GM12878 (cell line): ENCODE data around the gene SHPK. TPM values are rescaled to one million over a fixed set of nuclear protein-coding genes. Genes with fewer than 3 reads are reported as not detected.

ENCODE experiments used
- ATAC-seq: fragments of 200-7000 bp; cut with Tn5 transposase; 3 replicates; pipeline ENCODE4 v1.9.1; 2020; ENCODE audit warnings: mild to moderate bottlenecking, moderate library complexity
- BruUV-seq: library from RNA; stranded (reverse); fragments of 400-500 nt; replicated peaks from 2 replicates; lab custom pipeline; 2021; lab: Mats Ljungman, UMichigan
- CTCF ChIA-PET: fragments of 300-600 bp; sonication (Branson Sonifier 250); formaldehyde crosslinking; extraction: SDS; loops from one replicate; lab custom pipeline; 2021; ENCODE audit warnings: inconsistent platforms; lab: Yijun Ruan, JAX
- POLR2A ChIA-PET: fragments of 350-600 bp; formaldehyde crosslinking; extraction: SDS; loops from one replicate; lab custom pipeline; 2021; ENCODE audit warnings: inconsistent platforms; lab: Charles Lee
- RAD21 ChIA-PET: fragments of 300-600 bp; sonication (Branson Sonifier 250); formaldehyde crosslinking; loops from one replicate; lab custom pipeline; 2023; ENCODE audit warnings: antibody characterized with exemption; ENCODE audit not compliant: unreplicated experiment; lab: Charles Lee
- SMC1A ChIA-PET: fragments of 300-600 bp; sonication (Branson Sonifier 250); formaldehyde crosslinking; loops from one replicate; lab custom pipeline; 2023; ENCODE audit not compliant: unreplicated experiment, uncharacterized antibody; lab: Charles Lee
- DNase-seq: peaks from one replicate; pipeline ENCODE4 v3.0.0-alpha.2; 2011; ENCODE audit warnings: low read depth, low spot score
- FAIRE-seq: peaks from 3 replicates; lab custom pipeline; 2011; peaks lifted over from hg19 to GRCh38; lab: Jason Lieb, UNC
- H2AFZ ChIP-seq: 2 replicates; pipeline ENCODE4 v1.6.0; 2011; ENCODE audit warnings: low read depth, low read length, control low read depth; ENCODE audit not compliant: control insufficient read depth
- H3K27ac ChIP-seq: 2 replicates; pipeline ENCODE4 v1.5.1; 2011; ENCODE audit warnings: control low read depth; ENCODE audit not compliant: control insufficient read depth, insufficient read depth
- H3K27me3 ChIP-seq, 2 experiments: replicated peaks in 1 of 2; 2 replicates each; pipeline versions ENCODE4 v1.6.0 to v1.6.1; 2011; ENCODE audit warnings: low read length in 1 of 2; ENCODE audit not compliant: control insufficient read depth in 2 of 2, insufficient read depth in 2 of 2
- H3K36me3 ChIP-seq, 2 experiments: 2 replicates each; pipeline ENCODE4 v1.5.1; 2011; ENCODE audit warnings: low read length in 1 of 2; ENCODE audit not compliant: control insufficient read depth in 2 of 2, insufficient read depth in 2 of 2
- H3K4me1 ChIP-seq: 2 replicates; pipeline ENCODE4 v1.6.1; 2011; ENCODE audit warnings: mild to moderate bottlenecking, low read length, moderate library complexity, mixed read lengths; ENCODE audit not compliant: control insufficient read depth, insufficient read depth
- H3K4me2 ChIP-seq: 2 replicates; pipeline ENCODE4 v1.6.0; 2011; ENCODE audit warnings: control low read depth; ENCODE audit not compliant: control insufficient read depth, insufficient read depth
- H3K4me3 ChIP-seq: fragments of 200-600 bp; sonication (generic); 2 replicates; pipeline ENCODE4 v1.5.1; 2016
- H3K79me2 ChIP-seq: 2 replicates; pipeline ENCODE4 v1.6.0; 2011; ENCODE audit warnings: low read length; ENCODE audit not compliant: control insufficient read depth, insufficient read depth
- H3K9ac ChIP-seq: 2 replicates; pipeline ENCODE4 v1.8.0; 2011; ENCODE audit warnings: low read length, control low read depth, mixed read lengths; ENCODE audit not compliant: control insufficient read depth, insufficient read depth
- H3K9me3 ChIP-seq: replicated peaks from 3 replicates; pipeline ENCODE4 v1.5.1; 2011; ENCODE audit warnings: mild to moderate bottlenecking, low read length; ENCODE audit not compliant: control insufficient read depth, insufficient read depth
- H4K20me1 ChIP-seq: 2 replicates; pipeline ENCODE4 v1.6.0; 2011; ENCODE audit not compliant: control insufficient read depth, insufficient read depth
- MTA3 ChIP-seq: IDR thresholded peaks from 2 replicates; pipeline ENCODE4 v1.6.1; 2012; ENCODE audit warnings: low read length, inconsistent platforms, borderline replicate concordance
- NBN ChIP-seq: fragments of 450-650 bp; IDR thresholded peaks from 2 replicates; pipeline ENCODE4 v1.6.1; 2016
- TCF3 ChIP-seq: IDR thresholded peaks from 2 replicates; pipeline ENCODE4 v1.6.1; 2012; ENCODE audit warnings: low read depth, mild to moderate bottlenecking, low read length, borderline replicate concordance; ENCODE audit not compliant: insufficient read depth
- WGBS: methylation state at CpG from one replicate; pipeline ENCODE4 v1.1.6; 2016; ENCODE audit warnings: low lambda C conversion rate; ENCODE audit not compliant: insufficient replicate concordance, insufficient coverage; ENCODE audit errors: missing lambda C conversion rate; 5-methylcytosine and 5-hydroxymethylcytosine counted together
- in situ Hi-C: fragments of 300-500 bp; cut with MboI; formaldehyde crosslinking; loops from 9 replicates; pipeline ENCODE4 v1.14.3; 2018; ENCODE audit warnings: mixed read lengths
- intact Hi-C: fragments of 100-400 bp; cut with micrococcal nuclease; formaldehyde crosslinking; loops from one replicate; pipeline ENCODE4 v1.14.2; 2022; ENCODE audit not compliant: unreplicated experiment
- polyA plus RNA-seq, 11 experiments: library from polyadenylated mRNA; depleted of rRNA in 4 of 11; unstranded in 6 of 11; stranded (reverse) in 5 of 11; fragments of >200 nt; fragmentation: Nextera tagmentation in 4 of 11; fragmentation: Illumina TruSeq in 1 of 11; extraction: Ambion mirVana in 4 of 11; extraction: Trizol in 1 of 11; gene quantifications; 1 replicate in 1 of 11; 2 replicates in 10 of 11; pipeline versions ENCODE4 v1.2.1 to v1.2.3, GENCODE V29; 2011 to 2016; ENCODE audit warnings: inconsistent platforms in 2 of 11, missing spikeins in 2 of 11, low read depth in 1 of 11
- total RNA-seq, 4 experiments: library from RNA; depleted of rRNA in 3 of 4; stranded (reverse); fragments of >200 nt in 3 of 4; fragmentation: Illumina TruSeq in 1 of 4; extraction: Trizol in 1 of 4; gene quantifications; 2 replicates each; pipeline versions ENCODE4 v1.2.1 to v1.2.3, GENCODE V29; 2013 to 2021
- TF ChIP-seq, protein P1 (sequence below): IDR thresholded peaks from 2 replicates; pipeline ENCODE4 v1.6.1; 2011; ENCODE audit warnings: borderline replicate concordance, low read depth, mild to moderate bottlenecking, moderate library complexity, low read length; ENCODE audit not compliant: insufficient read depth, poor library complexity, severe bottlenecking
- TF ChIP-seq, protein P2 (sequence below): fragments of 450-650 bp; IDR thresholded peaks from 2 replicates; pipeline ENCODE4 v1.6.1; 2017; ENCODE audit warnings: mild to moderate bottlenecking, moderate library complexity

SHPK gene
- total and polyA plus RNA-seq, 10 of the 15 experiments (the other 5 are each of a cell fraction or from before 2014, with no cell fraction given) = 1.7 to 16.6 (median 12.9) TPM

DNA sequence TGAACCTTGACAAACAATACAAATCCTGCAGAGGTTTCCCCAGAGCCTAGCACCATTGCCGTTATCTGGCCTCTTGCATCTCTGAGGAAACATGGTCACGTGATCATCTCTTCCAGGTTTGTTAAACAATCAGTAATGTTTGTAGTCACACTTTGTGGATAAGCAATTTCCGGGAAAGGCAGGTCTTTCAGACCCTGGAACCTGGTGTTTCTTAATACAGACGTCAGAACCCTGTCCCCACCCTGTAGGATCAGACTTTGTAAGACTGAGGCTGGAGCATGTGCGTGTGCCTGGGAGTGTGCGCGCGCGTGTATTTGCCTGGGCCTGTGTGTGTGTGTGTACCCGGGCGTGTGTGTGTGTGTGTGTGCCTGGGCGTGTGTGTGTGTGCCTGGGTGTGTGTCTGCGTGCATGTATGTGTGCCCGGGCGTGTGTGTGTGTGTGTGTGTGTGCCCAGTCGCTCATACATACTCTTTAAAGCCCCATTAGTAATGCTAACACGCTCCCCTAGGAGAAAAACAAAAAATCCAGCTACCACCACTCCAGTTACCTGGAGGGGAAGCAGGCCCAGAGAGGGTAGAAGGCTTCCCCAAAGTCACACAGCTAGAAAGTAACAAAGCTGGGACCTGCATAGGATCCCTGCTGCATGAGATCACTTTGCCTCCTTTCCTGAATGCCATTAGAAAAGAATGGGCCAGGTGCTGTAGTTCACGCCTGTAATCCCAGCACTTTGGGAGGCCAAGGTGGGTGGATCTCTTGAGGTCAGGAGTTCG, 5.9 kb upstream of the SHPK start:
- Histone ChIP-seq H3K9ac (no peak overlapping the region), H3K79me2 (no peaks in the 10 kb centered on the region)
- CTCF ChIA-PET = no interaction called here
- WGBS = 88% methylated on average over 18 of the region's 19 CpGs
- TF ChIP-seq TCF3 = 0 out of 2 replicates have a peak, but pooled peaks have one; percentile 13
- TF ChIP-seq MTA3 = no peak
- no peak for TF ChIP-seq NBN
- TF ChIP-seq, protein P1, sequence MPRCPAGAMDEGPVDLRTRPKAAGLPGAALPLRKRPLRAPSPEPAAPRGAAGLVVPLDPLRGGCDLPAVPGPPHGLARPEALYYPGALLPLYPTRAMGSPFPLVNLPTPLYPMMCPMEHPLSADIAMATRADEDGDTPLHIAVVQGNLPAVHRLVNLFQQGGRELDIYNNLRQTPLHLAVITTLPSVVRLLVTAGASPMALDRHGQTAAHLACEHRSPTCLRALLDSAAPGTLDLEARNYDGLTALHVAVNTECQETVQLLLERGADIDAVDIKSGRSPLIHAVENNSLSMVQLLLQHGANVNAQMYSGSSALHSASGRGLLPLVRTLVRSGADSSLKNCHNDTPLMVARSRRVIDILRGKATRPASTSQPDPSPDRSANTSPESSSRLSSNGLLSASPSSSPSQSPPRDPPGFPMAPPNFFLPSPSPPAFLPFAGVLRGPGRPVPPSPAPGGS = peak; percentile 70
- TF ChIP-seq, protein P2, sequence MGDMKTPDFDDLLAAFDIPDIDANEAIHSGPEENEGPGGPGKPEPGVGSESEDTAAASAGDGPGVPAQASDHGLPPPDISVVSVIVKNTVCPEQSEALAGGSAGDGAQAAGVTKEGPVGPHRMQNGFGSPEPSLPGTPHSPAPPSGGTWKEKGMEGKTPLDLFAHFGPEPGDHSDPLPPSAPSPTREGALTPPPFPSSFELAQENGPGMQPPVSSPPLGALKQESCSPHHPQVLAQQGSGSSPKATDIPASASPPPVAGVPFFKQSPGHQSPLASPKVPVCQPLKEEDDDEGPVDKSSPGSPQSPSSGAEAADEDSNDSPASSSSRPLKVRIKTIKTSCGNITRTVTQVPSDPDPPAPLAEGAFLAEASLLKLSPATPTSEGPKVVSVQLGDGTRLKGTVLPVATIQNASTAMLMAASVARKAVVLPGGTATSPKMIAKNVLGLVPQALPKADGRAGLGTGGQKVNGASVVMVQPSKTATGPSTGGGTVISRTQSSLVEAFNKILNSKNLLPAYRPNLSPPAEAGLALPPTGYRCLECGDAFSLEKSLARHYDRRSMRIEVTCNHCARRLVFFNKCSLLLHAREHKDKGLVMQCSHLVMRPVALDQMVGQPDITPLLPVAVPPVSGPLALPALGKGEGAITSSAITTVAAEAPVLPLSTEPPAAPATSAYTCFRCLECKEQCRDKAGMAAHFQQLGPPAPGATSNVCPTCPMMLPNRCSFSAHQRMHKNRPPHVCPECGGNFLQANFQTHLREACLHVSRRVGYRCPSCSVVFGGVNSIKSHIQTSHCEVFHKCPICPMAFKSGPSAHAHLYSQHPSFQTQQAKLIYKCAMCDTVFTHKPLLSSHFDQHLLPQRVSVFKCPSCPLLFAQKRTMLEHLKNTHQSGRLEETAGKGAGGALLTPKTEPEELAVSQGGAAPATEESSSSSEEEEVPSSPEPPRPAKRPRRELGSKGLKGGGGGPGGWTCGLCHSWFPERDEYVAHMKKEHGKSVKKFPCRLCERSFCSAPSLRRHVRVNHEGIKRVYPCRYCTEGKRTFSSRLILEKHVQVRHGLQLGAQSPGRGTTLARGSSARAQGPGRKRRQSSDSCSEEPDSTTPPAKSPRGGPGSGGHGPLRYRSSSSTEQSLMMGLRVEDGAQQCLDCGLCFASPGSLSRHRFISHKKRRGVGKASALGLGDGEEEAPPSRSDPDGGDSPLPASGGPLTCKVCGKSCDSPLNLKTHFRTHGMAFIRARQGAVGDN = no peak
- TF ChIP-seq, all 136 proteins: peak for 2
- in situ Hi-C loops = loop anchor here (5.0 kb wide), 1 partner anchor 600 kb away; no protein-coding TSS in a partner anchor
- no peak overlapping the region for H3K4me3 ChIP-seq
- no peaks in the 10 kb centered on the region for H3K27me3 ChIP-seq
- H3K4me1 ChIP-seq = peaks cover 8% of the 10 kb centered on the region
- no peaks in the 10 kb centered on the region for H3K9me3 ChIP-seq
- DNase-seq = no peak
- no peak for ATAC-seq
- no peaks in the 10 kb centered on the region for H4K20me1 ChIP-seq
- H3K27ac ChIP-seq = no peak overlapping the region
- ChIA-PET RAD21 (no interaction called here), POLR2A (no interaction called here), SMC1A (no interaction called here)
- BruUV-seq = no TSS peak
- FAIRE-seq = no peak
- H2AFZ ChIP-seq = no peak overlapping the region
- intact Hi-C loops = loop anchor here (10.0 kb wide), 1 partner anchor 597 kb away; no protein-coding TSS in a partner anchor
- no peak overlapping the region for H3K4me2 ChIP-seq
- no peaks in the 10 kb centered on the region for H3K36me3 ChIP-seq
